ENCODE results near the gene FBRS. TPM values are rescaled to one million over a fixed set of nuclear protein-coding genes. Genes with fewer than 3 reads are reported as not detected.

FBRS gene
- total and polyA plus RNA-seq, 10 of the 15 experiments (the other 5 are each of a cell fraction or from before 2014, with no cell fraction given): 0.45 to 87.6 (median 14.6) TPM

DNA sequence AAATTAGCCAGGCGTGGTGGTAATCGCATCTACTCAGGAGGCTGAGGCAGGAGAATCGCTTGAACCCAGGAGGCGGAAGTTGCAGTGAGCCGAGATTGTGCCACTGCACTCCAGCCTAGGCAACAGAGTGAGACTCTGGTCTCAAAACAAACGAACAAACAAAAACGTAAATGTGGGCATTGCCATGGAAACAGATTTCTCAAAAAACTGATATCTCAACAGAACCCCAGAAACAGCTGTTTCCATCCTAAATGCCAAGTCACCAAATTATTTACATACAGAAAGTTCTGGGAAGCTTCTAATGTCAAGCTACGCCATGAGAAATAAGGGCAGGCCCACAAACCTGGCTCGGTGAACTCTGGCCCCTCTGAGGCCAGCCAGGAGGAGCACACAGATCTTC lies 32.0 kb upstream of the FBRS start:
- 85% methylated on average over 9 of the region's 9 CpGs for WGBS (ENCODE audit: insufficient coverage, insufficient replicate concordance, low lambda C conversion rate, missing lambda C conversion rate)
- intact Hi-C loops (cut with micrococcal nuclease; ENCODE audit: unreplicated experiment): no loop called here

More for the DNA sequence above, 32.0 kb upstream of the FBRS start:
- H3K4me3 ChIP-seq: no peak overlapping the region
- H3K9ac ChIP-seq (ENCODE audit: control insufficient read depth, insufficient read depth, low read length): no peak overlapping the region
- ChIA-PET POLR2A (interaction anchor here (0.6 kb wide), 1 partner anchor 256 kb away, joined by 5 read pairs; no protein-coding TSS in a partner anchor), SMC1A (ENCODE audit: uncharacterized antibody, unreplicated experiment) (interaction anchor here (1.0 to 1.6 kb wide), 4 partner anchors 11 to 196 kb away, joined by 3 to 4 read pairs (median 3); partner anchors contain the start of gene DCTPP1), CTCF (interaction anchor here (1.3 to 7.9 kb wide), 4 partner anchors 11 to 255 kb away, joined by 5 to 57 read pairs (median 36); partner anchors contain the start of gene ZNF689), RAD21 (ENCODE audit: unreplicated experiment) (no interaction called here)
- no peaks in the 10 kb centered on the region for H3K27me3 ChIP-seq (replicated peaks in 1 of 2; ENCODE audit: control insufficient read depth in 2 of 2, insufficient read depth in 2 of 2, low read length in 1 of 2)
- in situ Hi-C loops (cut with MboI): no loop called here
- BruUV-seq (replicated peaks): no TSS peak
- H3K9me3 ChIP-seq (replicated peaks; ENCODE audit: control insufficient read depth, insufficient read depth, low read length): no peaks in the 10 kb centered on the region; the same call in 2 of the 3 replicates
- H4K20me1 ChIP-seq (ENCODE audit: control insufficient read depth, insufficient read depth): no peaks in the 10 kb centered on the region
- TF ChIP-seq, protein P1, sequence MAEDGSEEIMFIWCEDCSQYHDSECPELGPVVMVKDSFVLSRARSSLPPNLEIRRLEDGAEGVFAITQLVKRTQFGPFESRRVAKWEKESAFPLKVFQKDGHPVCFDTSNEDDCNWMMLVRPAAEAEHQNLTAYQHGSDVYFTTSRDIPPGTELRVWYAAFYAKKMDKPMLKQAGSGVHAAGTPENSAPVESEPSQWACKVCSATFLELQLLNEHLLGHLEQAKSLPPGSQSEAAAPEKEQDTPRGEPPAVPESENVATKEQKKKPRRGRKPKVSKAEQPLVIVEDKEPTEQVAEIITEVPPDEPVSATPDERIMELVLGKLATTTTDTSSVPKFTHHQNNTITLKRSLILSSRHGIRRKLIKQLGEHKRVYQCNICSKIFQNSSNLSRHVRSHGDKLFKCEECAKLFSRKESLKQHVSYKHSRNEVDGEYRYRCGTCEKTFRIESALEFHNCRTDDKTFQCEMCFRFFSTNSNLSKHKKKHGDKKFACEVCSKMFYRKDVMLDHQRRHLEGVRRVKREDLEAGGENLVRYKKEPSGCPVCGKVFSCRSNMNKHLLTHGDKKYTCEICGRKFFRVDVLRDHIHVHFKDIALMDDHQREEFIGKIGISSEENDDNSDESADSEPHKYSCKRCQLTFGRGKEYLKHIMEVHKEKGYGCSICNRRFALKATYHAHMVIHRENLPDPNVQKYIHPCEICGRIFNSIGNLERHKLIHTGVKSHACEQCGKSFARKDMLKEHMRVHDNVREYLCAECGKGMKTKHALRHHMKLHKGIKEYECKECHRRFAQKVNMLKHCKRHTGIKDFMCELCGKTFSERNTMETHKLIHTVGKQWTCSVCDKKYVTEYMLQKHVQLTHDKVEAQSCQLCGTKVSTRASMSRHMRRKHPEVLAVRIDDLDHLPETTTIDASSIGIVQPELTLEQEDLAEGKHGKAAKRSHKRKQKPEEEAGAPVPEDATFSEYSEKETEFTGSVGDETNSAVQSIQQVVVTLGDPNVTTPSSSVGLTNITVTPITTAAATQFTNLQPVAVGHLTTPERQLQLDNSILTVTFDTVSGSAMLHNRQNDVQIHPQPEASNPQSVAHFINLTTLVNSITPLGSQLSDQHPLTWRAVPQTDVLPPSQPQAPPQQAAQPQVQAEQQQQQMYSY (CRISPR knock-in tag; IDR thresholded peaks at IDR 0.05): no peak
- no peak for TF ChIP-seq RAD51 (IDR thresholded peaks at IDR 0.05)
- DNase-seq (ENCODE audit: low read depth, low spot score) (no peak), FAIRE-seq (no peak), ATAC-seq (no peak)
- peaks cover 5% of the 10 kb centered on the region for H3K4me1 ChIP-seq (ENCODE audit: control insufficient read depth, insufficient read depth, low read length)
- no peak overlapping the region for H3K27ac ChIP-seq (ENCODE audit: control insufficient read depth, insufficient read depth)
- no peak overlapping the region for H3K4me2 ChIP-seq (ENCODE audit: control insufficient read depth, insufficient read depth)
- H3K79me2 ChIP-seq (ENCODE audit: control insufficient read depth, insufficient read depth, low read length): no peaks in the 10 kb centered on the region
- no peaks in the 10 kb centered on the region for H3K36me3 ChIP-seq (ENCODE audit: control insufficient read depth in 2 of 2, insufficient read depth in 2 of 2, low read length in 1 of 2)
- H2AFZ ChIP-seq (ENCODE audit: control insufficient read depth, low read depth, low read length): no peak overlapping the region
